Activated naive CD8-positive, alpha-beta T cell treated with anti-CD3 and anti-CD28 coated beads for 36 hours (primary cell): ENCODE measurements around the gene NATD1. TPM values are rescaled to one million over a fixed set of nuclear protein-coding genes. Genes with fewer than 3 reads are reported as not detected.

ENCODE experiments used
- DNase-seq: peaks from one replicate; pipeline ENCODE4 v3.0.0; 2021
- H3K27ac Mint-ChIP-seq: one replicate; pipeline ENCODE4 v1.8.0; 2022; ENCODE audit warnings: mild to moderate bottlenecking, moderate library complexity, mixed read lengths
- H3K27me3 Mint-ChIP-seq: one replicate; pipeline ENCODE4 v1.8.0; 2022; ENCODE audit warnings: mild to moderate bottlenecking, mixed read lengths
- H3K36me3 Mint-ChIP-seq: one replicate; pipeline ENCODE4 v1.8.0; 2021; ENCODE audit warnings: mild to moderate bottlenecking, mixed read lengths
- H3K4me1 Mint-ChIP-seq: one replicate; pipeline ENCODE4 v1.8.0; 2021; ENCODE audit warnings: mixed read lengths
- H3K4me3 Mint-ChIP-seq: one replicate; pipeline ENCODE4 v1.8.0; 2022; ENCODE audit warnings: mild to moderate bottlenecking, moderate library complexity, mixed read lengths
- H3K9me3 Mint-ChIP-seq: one replicate; pipeline ENCODE4 v1.8.0; 2022; ENCODE audit warnings: mixed read lengths
- total RNA-seq, 2 experiments: library from RNA; stranded (reverse); gene quantifications; one replicate each; pipeline ENCODE4 v1.2.3, GENCODE V29; 2021

NATD1 gene
- total RNA-seq, 2 experiments from 2014 or later: 0.90 to 1.1 TPM

DNA sequence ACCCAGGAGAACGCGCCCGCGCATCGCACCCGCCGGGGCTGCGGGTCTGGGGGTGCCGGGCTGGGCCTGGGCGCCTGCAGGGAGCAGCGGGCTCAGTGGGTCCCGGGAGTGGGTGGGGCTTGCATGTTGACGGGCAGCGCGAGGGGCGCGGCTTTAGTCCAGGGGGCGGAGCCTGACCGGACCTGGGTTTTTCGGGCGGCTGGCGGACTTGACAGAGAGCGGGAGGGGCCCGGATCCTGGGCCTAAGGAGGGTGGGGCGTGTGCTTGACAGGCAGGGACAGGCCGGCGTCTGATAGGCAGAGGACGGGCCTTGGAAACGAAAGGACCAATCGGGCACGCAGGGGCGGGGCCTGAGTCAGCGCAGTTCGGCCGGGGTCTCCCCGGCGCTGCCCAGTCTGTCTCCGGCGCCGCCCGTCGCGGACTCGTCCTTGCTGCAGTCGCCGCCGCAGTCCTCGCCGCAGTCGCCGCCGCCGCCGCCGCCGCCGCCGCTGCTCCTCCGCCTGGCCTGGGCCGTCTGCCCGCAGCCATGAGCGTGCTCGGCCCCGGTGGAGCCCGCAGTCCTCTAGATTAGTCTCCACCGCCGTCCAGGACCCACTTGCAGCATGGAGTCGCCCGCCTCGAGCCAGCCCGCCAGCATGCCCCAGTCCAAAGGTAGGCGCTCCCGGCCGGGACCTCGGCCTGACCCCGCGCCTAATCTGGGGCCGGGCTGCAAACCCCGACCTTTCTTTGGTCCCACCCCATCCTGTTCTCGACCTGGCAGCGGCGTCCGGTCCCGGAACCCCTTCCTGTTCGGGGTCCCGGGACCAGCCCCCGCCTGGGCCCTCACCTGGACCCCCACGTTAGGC, 31.3 kb upstream of the NATD1 start, which contains the start of gene MAP2K3:
Gene MAP2K3, plus strand, starts transcription at position 393 of the 845 bp plus-strand sequence. Its CDS starts 210 bp downstream, at position 603.
- Mint-ChIP-seq H3K9me3 (no peaks in the 10 kb centered on the region), H3K27me3 (no peaks in the 10 kb centered on the region)

DNA sequence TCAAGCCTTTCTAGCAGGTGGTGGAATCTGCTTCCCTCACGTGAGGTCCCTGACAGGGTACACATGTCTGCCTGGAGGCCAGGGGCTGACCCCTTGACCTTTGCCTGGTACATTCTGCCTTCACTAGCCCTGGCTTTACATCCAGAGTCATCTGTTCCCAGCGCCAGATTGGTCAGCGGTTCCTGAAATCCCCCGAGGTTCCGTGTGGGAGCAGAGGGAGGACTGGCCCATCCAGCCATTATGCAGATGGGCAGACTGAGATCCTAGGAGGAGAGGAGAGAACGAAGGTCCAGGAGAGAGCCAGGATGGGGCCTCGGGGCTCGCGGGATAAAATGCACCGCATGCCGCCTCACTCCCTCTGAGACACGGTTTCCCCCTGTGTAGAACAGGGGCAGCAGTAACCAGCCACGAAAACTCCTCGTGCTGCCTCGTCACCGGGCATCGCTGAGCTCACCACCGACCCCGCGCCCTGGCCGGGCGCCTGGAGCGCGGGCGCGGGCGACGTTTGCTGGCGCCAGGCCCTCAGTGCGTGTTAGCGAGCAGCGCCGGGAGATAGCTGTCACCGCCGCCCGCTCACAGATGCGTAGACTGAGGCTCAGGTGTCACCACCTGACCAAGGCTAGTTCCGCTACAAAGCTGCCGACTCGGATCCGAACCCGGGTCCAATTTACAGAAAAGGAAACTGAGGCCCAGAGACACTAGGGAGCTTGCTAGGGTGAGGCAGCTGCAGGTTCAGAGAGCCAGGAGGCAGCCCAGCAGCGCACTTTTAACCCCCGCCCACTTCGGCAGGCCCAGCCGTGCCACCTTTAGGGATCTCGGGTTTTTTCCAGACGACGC, 30.5 kb upstream of the NATD1 start:
- Mint-ChIP-seq H3K9me3 (no peaks in the 10 kb centered on the region), H3K4me1 (peaks cover 44% of the 10 kb centered on the region), H3K27ac (peak overlapping the region; percentile 72), H3K4me3 (peak overlapping the region; percentile 99), H3K27me3 (no peaks in the 10 kb centered on the region), H3K36me3 (peaks cover 22% of the 10 kb centered on the region)
- peak; percentile 61 for DNase-seq

More for the DNA sequence above, 31.3 kb upstream of the NATD1 start, which contains the start of gene MAP2K3:
- Mint-ChIP-seq H3K27ac (peak within 1 kb of the TSS; percentile 96), H3K4me1 (peaks cover 39% of the 10 kb centered on the region), H3K4me3 (peak within 1 kb of the TSS; percentile 99), H3K36me3 (peaks cover 22% of the 10 kb centered on the region)
- DNase-seq: peak; percentile 98

DNA sequence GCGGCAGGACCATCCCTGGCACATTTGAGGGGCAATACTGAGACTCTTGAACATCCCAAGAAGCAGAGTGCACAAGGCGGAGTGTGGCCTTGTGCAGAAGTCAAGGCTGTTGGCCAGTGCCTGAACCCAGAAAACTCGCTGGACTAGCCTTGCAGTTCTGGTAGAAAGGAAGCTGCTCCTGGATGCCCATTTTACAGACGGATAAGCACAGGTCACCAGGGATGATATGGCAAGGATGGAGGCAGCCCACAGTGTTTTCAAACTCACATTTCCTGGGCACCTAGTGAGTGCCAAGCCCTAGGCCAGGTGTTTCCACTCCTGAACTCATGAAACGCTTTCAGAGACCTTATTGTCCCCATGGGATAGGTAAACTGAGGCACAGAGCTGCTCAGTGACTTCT, 29.6 kb upstream of the NATD1 start:
- H3K9me3 Mint-ChIP-seq: no peaks in the 10 kb centered on the region
- DNase-seq: no peak
- H3K27me3 Mint-ChIP-seq: no peaks in the 10 kb centered on the region
- H3K4me3 Mint-ChIP-seq: no peak overlapping the region
- peaks cover 21% of the 10 kb centered on the region for H3K36me3 Mint-ChIP-seq
- H3K4me1 Mint-ChIP-seq: peaks cover 46% of the 10 kb centered on the region
- H3K27ac Mint-ChIP-seq: no peak overlapping the region

DNA sequence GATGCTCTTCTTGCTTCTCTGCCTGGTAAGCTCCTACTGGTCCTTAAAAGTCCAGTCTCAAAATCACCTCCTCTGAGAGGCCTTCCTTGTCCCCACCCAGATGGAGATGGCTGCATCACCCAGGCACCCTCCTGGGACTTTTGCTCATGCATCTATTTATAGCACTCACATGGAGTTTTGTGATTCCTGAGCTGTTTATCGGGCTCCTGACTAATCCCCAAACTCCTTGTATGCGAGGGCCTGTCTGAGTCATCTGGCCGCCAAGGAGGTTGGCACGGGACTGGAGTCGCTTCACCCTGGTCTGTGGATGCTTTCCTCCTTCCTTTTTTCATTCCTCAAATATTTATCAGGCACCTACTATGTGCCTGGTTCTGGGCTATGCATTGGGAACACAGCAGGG, 29.0 kb upstream of the NATD1 start:
- no peak for DNase-seq
- Mint-ChIP-seq H3K27ac (no peak overlapping the region), H3K9me3 (no peaks in the 10 kb centered on the region), H3K27me3 (no peaks in the 10 kb centered on the region), H3K4me3 (no peak overlapping the region), H3K4me1 (peaks cover 44% of the 10 kb centered on the region), H3K36me3 (peaks cover 17% of the 10 kb centered on the region)

DNA sequence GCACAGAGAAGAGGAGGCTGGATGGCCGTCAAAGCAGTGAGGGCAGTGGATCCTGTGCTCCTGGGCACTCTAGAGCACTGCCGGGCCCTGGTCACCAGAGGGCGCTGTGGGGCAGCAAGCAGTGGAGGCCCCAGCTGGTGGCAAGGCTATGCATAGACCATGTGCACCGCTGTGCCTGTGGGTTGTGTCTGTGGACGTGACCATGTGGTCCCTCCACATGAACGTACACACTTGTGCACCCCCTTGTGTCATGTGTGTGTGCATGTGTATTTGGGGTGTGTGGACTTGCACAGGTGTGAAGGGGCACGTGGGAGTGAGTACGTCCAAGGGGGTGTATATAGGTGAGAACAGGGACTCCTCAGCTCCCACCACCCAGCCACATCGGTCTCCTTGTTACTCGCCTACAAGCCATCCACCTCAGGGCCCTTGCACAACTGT, 26.9 kb upstream of the NATD1 start:
- Mint-ChIP-seq H3K36me3 (peaks cover under 1% of the 10 kb centered on the region), H3K4me3 (no peak overlapping the region), H3K4me1 (peaks cover 43% of the 10 kb centered on the region), H3K27ac (no peak overlapping the region), H3K9me3 (no peaks in the 10 kb centered on the region), H3K27me3 (no peaks in the 10 kb centered on the region)
- DNase-seq: peak; percentile 90

DNA sequence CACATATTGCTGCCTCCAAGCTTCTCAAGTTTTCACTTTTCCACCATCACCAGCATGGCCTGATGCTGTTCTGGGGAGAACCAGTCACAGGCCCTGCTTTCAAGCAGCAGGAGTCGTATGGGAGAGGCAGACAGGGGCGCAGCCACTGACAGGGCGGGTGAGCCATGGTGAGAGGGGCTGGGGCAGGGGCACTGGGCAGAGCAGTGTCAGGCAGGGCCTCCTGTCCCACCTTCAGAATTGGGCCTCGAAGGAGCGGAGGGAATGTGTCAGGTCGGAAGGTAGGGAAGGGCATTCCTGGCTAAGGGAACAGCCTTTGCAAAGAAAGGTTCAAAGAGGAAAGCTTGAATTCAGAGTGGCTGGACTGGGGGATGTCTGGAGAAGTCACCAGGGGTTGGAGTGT, 26.4 kb upstream of the NATD1 start:
- Mint-ChIP-seq H3K9me3 (no peaks in the 10 kb centered on the region), H3K27ac (no peak overlapping the region), H3K4me3 (no peak overlapping the region), H3K4me1 (peaks cover 43% of the 10 kb centered on the region), H3K36me3 (no peaks in the 10 kb centered on the region), H3K27me3 (no peaks in the 10 kb centered on the region)
- no peak for DNase-seq

DNA sequence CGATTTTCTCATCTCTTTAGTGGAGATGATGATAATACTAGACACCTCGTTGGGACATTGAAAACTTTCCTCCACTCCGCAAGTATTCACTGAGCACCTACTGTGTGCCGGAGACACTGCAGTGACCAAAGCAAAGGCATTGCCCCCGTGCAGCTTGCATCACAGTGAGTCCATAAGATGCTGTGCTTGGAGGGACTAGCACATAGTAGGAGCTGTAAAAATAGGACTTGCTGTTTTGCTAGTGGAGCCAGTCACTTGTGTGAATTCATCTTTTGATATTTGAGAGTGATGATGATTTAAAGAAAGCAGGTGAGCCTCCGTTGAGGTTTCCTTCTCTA, 26.0 kb upstream of the NATD1 start:
- Mint-ChIP-seq H3K4me3 (no peak overlapping the region), H3K27ac (no peak overlapping the region), H3K4me1 (peaks cover 43% of the 10 kb centered on the region), H3K36me3 (no peaks in the 10 kb centered on the region), H3K9me3 (no peaks in the 10 kb centered on the region), H3K27me3 (no peaks in the 10 kb centered on the region)
- no peak for DNase-seq

DNA sequence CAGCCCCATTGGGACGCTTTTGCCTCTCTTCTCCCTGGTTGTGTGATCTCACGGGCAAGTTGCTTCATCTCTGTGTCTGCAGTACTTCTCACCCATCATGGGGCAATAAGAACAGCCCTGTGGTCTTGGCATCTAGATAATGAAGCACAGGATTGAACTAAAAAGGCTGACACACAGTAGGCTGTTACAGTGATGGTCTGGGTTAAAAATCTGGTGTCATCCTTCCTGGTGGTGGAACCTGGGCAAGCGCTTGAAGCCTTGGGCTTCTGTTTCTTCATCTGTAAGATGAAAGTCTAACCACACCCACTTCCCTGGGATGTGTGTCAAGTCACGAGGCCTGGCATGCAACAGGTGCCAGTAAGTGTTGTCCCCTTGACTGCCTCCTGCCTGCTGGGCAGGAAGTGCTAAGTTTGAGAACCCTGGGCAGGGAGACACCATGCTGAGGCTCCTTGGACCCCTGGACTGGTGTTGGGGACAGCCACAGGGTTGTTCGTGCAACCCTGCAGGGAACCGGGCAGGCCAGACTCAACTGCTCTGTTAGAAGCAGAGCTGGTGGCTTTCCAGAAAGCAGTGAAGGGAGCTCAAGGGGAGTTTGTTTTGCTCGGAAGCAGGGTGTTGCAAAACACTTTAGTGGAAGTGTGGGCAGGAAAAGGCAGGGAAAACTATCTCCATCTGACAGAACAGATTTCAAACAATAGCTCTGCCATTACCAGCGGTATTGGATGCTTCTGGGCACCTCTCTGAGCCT, 25.4 kb upstream of the NATD1 start:
- Mint-ChIP-seq H3K9me3 (no peaks in the 10 kb centered on the region), H3K4me3 (no peak overlapping the region), H3K27ac (peak overlapping the region; percentile 59), H3K27me3 (no peaks in the 10 kb centered on the region), H3K4me1 (peaks cover 43% of the 10 kb centered on the region), H3K36me3 (no peaks in the 10 kb centered on the region)
- DNase-seq: peak; percentile 30

DNA sequence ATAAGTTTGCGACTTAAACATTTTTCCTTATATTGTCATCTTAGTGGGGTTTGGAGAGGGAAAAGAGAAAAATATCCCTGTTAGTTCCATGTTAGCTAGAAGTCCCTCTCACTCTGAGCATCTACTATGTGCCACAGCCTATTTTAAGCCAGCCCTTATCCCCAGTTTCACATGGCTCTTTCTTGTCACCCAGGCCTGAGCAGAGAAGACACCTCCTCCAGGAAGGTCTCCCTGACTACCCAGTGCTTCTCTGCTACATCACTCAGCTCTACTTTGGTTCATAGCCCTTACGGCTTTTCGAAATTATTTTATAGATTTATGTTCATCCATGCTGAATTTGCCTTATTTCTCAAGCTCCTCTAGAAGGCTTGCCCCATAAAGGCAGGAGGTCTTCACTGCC, 24.1 kb upstream of the NATD1 start:
- no peak for DNase-seq
- no peak overlapping the region for H3K4me3 Mint-ChIP-seq
- no peaks in the 10 kb centered on the region for H3K9me3 Mint-ChIP-seq
- H3K4me1 Mint-ChIP-seq: peaks cover 35% of the 10 kb centered on the region
- H3K27me3 Mint-ChIP-seq: no peaks in the 10 kb centered on the region
- H3K27ac Mint-ChIP-seq: no peak overlapping the region
- H3K36me3 Mint-ChIP-seq: no peaks in the 10 kb centered on the region

DNA sequence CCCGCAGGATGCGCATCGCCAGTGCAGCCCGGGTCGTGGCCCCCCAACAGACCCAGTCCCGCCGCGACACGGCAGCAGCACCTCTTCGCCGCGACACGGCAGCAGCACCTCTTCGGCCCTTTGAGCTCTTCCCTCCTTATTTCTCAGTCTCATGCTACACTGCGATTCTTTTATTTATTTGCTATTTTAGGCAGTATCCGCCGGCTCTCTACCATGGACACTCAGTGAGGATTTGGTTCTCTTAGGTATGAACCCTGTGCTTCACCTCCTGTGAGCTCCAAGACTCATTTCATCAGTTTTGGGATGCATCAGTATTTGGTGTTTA, 23.0 kb upstream of the NATD1 start:
- Mint-ChIP-seq H3K9me3 (no peaks in the 10 kb centered on the region), H3K36me3 (no peaks in the 10 kb centered on the region), H3K4me1 (peaks cover 32% of the 10 kb centered on the region), H3K4me3 (peak overlapping the region; percentile 85), H3K27me3 (no peaks in the 10 kb centered on the region), H3K27ac (peak overlapping the region; percentile 86)
- no peak for DNase-seq

DNA sequence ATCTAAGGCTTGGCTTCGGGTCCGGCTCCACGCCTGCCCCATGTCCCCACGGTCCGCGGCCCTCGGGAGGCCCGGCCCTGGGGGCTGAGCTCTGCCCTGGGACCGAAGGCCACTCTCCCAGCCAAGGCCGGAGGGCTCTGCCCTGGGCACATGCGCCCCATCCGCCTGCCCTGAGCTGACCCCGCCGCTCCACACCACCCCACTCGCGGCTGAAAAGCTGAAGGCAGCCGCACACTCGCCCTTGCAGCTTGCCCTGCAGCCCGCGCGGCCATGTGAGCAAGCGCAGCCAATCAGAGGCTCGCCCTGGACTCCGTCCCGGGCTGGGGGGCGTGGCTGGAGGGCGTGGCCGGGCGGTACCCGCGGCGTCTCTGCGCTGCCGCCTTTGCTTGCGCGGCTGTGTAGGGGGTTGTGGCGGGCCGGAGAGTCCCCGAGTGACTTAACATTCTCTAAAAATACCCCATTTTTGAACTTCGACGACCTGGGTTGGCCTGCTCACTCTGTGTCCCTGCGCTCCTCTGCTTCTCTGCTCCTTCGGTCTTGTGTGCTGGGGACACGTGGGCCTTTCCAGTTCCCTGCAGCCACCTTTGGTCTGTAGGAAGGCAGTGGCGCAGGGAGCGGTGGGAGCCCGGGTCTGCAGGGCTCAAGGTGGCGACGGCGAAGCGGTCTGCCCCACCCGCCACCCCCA, 22.5 kb upstream of the NATD1 start:
- H3K36me3 Mint-ChIP-seq: no peaks in the 10 kb centered on the region
- H3K27me3 Mint-ChIP-seq: no peaks in the 10 kb centered on the region
- H3K4me3 Mint-ChIP-seq: peak overlapping the region; percentile 85
- H3K4me1 Mint-ChIP-seq: peaks cover 32% of the 10 kb centered on the region
- peak overlapping the region; percentile 86 for H3K27ac Mint-ChIP-seq
- peak; percentile 98 for DNase-seq
- H3K9me3 Mint-ChIP-seq: no peaks in the 10 kb centered on the region

DNA sequence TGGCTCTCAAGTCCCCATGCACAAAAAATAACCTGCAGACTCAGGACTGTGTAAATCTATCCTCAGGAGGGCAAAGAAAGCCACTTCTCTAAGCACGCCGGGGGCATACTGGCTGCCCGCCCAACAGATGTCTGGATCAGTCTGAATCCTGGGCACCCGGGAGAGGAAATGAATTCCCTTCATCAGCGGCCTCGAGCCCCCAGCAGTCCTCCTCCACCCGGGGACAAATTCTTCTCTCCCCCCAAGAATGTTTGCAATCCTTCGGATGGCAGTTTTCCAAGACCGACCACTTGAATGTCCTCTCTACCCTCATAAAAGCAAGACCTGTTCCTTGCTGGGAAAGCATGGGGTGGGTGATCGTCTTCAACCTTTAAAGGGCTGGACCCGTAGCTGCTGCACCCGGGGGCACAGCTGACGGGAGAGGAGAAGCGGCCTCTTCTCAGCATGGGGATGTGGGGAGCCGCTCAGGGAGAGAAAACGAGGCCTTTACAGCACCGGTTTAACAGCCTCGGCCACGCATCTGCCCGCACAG, 21.9 kb upstream of the NATD1 start:
- Mint-ChIP-seq H3K9me3 (no peaks in the 10 kb centered on the region), H3K4me3 (peak overlapping the region; percentile 85), H3K4me1 (peaks cover 27% of the 10 kb centered on the region), H3K36me3 (no peaks in the 10 kb centered on the region), H3K27ac (peak overlapping the region; percentile 42), H3K27me3 (no peaks in the 10 kb centered on the region)
- no peak for DNase-seq

DNA sequence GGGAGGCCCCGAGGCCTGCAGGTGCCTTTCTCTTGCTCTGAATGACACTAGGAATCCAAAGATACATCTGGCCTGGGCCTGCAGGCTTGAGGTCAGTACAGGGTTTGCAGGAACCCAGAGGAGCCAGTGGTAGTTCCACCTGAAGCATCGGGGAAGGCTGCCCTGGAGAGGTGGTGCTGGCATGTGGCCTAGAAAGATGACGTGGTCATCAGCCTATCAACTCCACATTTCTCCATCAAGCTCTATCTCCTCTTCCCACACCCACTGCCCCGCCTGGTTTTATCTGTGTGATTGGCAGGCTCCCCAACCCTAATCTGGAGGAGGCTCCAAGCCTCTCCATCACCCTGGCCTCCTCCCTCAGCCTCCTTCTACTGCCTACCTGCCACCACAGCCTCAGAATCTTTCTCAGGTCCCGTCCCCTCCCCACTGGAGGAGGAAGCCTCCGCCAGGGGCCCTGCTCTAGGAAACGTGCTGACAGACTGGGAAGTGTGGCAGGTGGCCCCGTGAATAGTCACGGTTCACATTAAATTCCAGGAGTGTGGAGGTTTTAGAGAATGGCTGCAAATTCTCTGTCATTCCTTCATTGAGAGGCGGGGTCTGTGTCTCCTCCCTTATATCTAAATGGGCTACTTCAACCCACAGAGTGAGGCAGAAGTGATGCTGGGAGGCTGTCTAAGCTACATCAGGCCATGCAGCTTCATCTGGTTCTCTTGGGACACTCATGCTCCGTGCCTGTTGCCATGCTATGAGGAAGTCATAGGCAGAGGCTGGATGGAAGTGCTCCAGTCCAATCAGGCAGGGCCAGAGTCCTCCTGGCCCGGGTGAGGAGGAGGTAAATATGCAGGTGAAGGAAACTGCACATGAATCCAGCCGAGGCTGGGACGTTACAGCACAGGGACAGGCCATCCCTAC, 19.9 kb upstream of the NATD1 start:
- Mint-ChIP-seq H3K27ac (no peak overlapping the region), H3K27me3 (no peaks in the 10 kb centered on the region), H3K36me3 (no peaks in the 10 kb centered on the region), H3K9me3 (no peaks in the 10 kb centered on the region), H3K4me1 (peaks cover 14% of the 10 kb centered on the region), H3K4me3 (no peak overlapping the region)
- no peak for DNase-seq
